HG02852 (cell line): ENCODE data around the gene LGR5.

Source experiments
- ATAC-seq: cut with Tn5 transposase; IDR thresholded peaks from one replicate; pipeline ENCODE4 v1.9.1; 2021; ENCODE audit warnings: mild to moderate bottlenecking, moderate library complexity; ENCODE audit not compliant: unreplicated experiment

LGR5 gene

GRCh38 chr12:71439613-71440344 is at the start of gene LGR5:
LGR5 (plus strand) TSS chr12:71439798; CDS start chr12:71440081, 283 bp downstream.
- no peak for ATAC-seq

GRCh38 chr12:71392521-71393145 is 47.0 kb upstream of the LGR5 start:
- ATAC-seq, result peak; percentile 96

GRCh38 chr12:71393625-71394024 is 46.0 kb upstream of the LGR5 start:
- ATAC-seq, result no peak

DNA sequence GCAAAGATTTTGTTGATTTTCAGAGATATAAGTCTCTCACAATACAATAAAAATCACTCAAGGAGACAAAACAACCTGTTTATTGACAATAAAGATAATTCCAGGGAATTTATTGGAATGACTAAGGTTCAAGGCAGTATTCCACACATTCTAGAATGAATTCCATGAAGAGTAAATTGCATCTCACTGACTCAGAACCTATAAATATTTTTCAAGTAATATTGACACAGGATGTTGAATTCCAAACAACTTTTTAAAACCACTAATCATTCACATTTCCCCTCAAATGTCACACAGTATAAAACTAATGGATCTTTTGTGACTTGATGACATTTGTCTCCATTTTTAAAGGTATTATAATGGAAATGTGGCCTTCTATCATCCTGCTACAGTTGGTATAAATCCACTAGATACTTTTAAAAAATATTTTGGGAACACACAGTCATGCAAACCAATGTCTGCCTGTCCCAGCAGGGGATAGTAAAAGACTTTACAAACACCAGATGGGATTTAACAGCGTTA is 42.1 kb upstream of the LGR5 start:
- no peak for ATAC-seq

GRCh38 chr12:71399197-71399596 is 40.4 kb upstream of the LGR5 start:
- no peak for ATAC-seq

DNA sequence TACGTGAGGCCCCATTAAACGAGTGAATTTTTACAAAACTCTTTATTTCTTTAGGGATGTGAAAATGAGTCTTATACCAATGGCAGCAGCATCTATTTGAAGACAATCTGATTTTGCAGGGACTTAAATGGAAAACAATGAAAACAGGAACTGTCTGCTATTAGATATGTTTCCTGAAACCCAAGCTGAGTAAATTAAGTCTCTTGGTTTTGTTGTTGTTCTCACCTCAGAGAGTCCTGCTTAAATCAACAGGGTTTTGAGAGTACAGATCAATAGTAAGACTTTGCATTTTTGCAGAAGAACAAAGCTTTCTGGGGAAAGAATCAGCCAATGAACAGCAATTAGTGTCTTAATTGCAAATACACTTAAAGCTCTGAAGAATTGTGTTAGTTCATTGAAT is 39.1 kb upstream of the LGR5 start:
- peak; percentile 85 for ATAC-seq

GRCh38 chr12:71405884-71406283 is 33.7 kb upstream of the LGR5 start:
- ATAC-seq, result no peak

DNA sequence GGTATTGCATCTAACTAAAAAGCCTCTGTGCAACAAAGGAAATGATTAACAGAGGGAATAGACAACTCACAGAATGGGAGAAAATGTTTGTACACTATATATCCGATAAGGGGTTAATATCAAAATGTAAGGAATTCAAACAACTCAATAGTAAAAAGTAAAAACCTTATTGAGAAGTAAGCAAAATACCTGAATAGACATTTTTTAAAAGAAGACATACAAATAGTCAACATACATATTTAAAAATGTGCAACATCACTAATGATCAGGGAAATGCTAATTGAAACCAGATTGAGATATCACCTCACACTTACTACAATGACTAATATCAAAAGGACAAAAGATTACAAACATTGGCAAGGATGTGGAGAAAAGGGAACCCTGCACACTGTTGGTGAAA is 31.9 kb upstream of the LGR5 start:
- ATAC-seq, result no peak

DNA sequence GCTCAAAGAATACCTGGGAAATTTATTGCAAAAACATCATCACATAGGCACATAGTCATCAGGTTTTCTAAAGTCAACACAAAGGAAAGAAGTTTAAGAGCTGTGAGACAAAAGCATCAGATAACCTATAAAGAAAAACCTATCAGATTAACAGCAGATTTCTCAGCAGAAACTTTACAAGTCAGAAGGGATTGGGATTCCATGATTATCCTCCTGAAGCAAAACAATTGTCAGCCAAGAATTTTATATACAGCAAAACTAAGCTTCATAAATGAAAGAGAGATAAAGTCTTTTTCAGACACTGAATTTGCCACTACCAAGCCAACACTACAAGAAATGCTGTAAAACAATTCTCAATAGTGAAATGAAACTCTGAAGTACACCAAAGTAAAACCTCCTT is 28.8 kb upstream of the LGR5 start:
- no peak for ATAC-seq

GRCh38 chr12:71411635-71412034 is 28.0 kb upstream of the LGR5 start:
- ATAC-seq, result no peak

GRCh38 chr12:71415336-71416231 is 24.0 kb upstream of the LGR5 start:
- ATAC-seq, result peak; percentile 85

DNA sequence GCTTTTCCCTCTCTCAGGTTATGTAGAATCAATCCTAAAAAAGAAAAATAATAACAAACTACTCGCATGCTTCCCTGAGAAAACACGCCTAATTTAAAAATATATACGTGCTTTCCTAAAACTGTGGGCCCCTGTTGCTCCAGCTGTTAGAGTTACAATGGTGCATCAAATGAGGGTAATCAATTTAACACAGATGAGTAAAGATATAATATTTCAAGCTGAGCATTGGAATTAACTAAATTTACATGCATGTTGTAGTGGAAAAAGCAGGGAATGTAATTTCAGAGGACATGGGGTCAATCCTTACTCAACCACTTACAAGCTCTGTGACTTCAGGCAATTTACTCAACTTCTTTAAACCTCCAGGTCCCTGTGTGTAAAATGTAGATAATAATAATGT is 22.4 kb upstream of the LGR5 start:
- ATAC-seq, result no peak

- ATAC-seq, result no peak
Observed at GRCh38 chr12:71420775-71421406, 18.7 kb upstream of the LGR5 start.

DNA sequence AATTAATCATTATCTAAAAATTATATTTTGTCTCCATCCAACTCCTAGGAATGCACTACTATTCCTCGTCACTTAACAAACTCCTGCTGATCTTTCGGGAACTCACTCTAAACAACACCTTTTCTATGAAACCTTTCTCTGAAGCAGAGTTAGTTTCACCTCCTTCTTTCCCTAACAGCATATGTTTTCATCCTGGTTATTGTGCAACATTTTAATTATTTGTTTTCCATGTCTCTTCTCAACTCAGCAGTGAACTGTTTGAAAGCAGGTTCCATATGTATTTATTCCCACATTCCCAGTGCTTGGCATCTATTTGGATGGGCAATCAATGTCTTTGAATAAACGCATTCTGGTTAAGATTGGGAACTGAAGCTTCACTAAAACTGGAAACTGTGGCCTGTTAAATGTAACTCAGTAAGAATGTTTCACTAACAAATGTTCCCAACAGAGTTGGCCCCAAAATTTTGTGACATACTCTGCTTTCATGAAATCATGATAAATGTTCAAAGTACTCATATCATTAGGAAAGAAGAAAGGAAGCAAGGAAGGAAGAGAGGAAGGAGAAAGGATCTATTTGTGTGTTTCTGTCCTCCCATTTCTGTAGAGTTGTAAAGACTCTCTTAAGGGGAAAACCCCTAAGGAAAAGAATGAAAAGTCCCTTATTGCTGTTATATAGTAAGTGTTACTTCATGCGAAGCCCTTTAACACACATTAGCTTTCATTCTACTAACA is 13.9 kb upstream of the LGR5 start:
- no peak for ATAC-seq

DNA sequence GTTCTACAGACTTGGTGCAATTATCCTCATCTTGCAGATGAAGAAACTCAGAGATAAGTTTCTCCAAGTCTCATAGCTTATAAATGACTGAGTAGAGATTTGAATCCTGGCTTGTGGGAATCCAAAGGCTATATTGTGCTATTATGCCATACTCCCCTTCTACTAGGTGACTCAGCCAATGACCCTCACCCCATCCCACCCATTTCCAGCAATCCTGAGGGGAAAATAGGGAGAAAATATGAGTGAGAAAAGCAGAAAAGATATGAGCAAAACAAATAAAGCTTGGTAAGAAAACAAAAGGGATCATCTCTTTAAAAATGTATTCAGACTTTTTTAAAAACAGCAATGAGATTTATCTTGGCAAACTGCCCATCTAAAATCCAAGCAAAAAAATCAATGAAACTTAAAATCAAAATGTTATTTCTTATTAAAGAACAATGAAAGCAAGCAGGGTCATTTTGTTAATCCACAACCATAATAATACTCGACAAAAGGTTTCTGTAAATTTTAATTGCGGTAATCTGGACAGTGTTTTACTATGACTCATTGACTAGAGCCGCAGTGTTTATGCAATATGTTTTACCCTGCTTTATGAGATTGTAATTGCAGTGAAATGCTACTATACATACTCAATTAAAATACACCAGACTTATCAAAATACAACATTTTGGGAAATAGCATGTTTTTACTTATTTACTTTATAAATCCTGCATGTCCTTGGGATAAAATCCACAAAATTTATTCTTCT is 13.1 kb upstream of the LGR5 start:
- no peak for ATAC-seq

- ATAC-seq, result no peak
Observed at GRCh38 chr12:71430756-71431155, 8.8 kb upstream of the LGR5 start.

DNA sequence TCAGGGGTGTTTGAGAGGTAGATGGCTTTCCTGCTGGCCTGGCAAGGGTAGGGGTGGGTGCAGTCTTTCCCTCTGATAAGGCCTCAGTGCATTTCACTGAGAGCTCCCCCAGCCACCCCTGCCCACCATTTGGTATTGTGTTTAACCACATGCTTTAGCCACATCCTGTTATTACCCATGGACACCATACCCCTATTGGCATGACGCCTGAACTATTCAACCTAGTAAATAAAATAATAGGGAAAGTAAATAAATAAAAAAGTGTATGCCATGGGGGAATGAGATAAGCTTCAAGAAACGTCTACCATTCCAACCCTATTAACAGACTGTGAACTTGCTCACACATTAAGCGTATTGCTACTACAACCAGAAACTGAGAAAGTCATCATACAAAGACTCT is 7.6 kb upstream of the LGR5 start:
- no peak for ATAC-seq

DNA sequence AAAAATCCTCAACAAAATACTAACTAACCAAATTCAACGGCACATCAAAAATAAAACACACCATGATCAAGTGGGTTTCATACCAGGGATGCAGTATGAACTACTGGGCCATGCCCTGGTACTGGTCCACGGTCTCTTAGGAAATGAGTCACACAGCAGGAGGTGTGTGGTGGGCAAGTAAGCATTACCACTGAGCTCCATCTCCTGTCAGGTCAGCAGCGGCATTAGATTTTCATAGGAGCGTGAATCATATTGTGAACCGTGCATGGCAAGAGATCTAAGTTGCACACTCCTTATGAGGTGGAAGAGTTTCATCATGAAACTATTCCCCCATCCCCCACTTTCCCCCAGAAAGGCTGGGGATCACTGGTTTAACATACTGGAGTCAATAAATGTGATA is 6.7 kb upstream of the LGR5 start:
- ATAC-seq, result no peak

DNA sequence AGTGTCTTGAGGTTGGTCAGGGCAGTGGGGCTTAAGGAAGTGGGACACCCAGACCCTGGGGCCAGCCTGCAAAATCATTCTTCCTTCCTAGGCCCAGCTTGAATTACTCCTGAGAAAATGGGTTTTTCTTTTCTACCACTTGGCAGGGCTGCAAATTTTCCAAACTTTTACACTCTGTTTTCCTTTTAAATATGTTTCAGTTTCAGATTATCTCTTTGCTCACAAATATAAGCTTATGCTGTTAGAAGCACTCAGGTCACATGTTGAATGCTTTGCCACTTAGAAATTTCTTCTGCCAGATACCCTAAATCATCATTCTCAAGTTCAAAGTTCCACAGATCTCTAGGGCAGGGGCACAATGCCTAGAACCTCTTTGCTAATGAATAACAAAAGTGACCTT is 2.9 kb upstream of the LGR5 start:
- ATAC-seq, result no peak
